Measurements from ENCODE around the gene CIPC. TPM values are rescaled to one million over a fixed set of nuclear protein-coding genes. Genes with fewer than 3 reads are reported as not detected.

CIPC gene
- total RNA-seq, 3 donors from 2014 or later: 9.0 to 10.2 (median 9.4) TPM

DNA sequence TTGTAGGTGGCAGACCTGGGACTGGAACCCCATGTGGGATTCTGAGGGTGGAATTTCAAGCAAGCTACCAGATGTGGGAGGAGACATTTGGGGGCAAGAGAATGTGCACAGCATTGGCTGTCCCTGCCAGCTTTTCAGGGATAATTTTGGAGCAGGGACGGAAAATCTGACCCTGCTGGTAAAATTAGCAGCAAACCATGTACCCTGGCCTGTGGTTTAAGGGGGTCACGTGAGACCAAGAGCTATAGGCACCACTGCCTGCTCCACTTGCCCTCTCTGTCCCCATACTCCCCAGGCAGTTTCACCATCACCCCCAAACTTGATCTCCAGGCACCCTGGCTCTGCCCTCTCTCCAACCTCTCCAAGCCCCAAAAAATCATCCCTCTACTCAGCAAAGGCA, 57.0 kb downstream of the CIPC start:
- Mint-ChIP-seq H3K36me3 (ENCODE audit: insufficient read depth) (no peaks in the 10 kb centered on the region), H3K9me3 (no peaks in the 10 kb centered on the region), H3K27me3 (ENCODE audit: low read depth) (peaks cover 65% of the 10 kb centered on the region)

DNA sequence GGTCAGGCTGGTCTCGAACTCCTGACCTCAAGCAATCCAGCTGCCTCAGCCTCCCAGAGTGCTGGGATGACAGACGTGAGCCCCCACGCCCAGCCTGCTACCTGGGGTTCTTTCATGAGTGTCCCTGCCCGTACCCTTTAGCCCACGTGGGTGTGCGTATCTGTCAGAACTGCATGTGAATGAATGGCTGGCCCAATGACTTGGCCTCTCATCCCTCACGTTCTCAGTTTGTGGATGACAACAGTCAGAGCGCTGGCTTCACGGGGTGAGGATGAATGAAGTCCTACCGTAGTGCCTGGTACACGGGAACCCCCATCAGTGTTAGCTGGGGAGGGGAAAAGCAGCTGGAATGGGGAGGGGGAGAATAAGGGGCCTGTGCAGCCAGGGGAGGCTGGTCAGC, 59.7 kb downstream of the CIPC start:
- Mint-ChIP-seq H3K9me3 (no peaks in the 10 kb centered on the region), H3K36me3 (ENCODE audit: insufficient read depth) (no peaks in the 10 kb centered on the region), H3K27me3 (ENCODE audit: low read depth) (peaks cover 64% of the 10 kb centered on the region), H3K4me3 (no peak overlapping the region), H3K4me1 (ENCODE audit: low read depth) (no peaks in the 10 kb centered on the region)
- ATAC-seq: no peak
- DNase-seq: no peak

More for the DNA sequence above, 57.0 kb downstream of the CIPC start:
- no peak for ATAC-seq
- H3K4me1 Mint-ChIP-seq (ENCODE audit: low read depth): no peaks in the 10 kb centered on the region
- no peak for DNase-seq
- H3K4me3 Mint-ChIP-seq: no peak overlapping the region

DNA sequence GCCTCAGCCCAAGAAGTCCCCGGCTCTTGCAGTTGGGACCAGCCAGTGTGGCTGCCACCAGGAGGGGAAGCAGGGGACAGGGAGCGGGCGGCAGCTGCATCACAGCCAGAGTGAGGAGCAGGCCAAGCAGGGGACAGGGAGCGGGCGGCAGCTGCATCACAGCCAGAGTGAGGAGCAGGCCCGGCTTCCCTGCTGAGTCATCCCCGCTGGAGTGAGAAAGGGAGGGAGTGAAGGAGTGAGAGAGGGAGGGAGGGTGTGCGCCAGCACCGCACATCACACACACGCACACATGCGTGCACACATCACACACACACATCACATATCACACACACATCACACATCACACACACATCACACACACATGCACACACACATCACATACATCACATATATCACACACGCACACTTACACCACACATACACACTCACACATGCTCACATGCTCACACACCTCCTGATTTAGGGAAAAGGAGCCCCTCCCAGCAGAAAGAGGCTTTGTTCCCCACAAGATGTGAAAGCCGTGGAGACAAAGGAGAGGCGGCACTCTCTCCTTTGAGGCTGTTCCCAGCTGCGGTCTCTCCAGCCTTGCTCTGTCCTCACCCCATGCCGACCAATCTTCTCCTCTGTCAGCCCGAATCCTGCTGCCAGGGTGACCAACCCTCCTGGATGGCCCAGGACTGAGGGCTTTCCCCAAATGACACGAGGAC, 60.3 kb downstream of the CIPC start:
- no peak for ATAC-seq
- DNase-seq: no peak
- H3K27me3 Mint-ChIP-seq (ENCODE audit: low read depth): peaks cover 58% of the 10 kb centered on the region
- H3K9me3 Mint-ChIP-seq: no peaks in the 10 kb centered on the region
- H3K4me1 Mint-ChIP-seq (ENCODE audit: low read depth): no peaks in the 10 kb centered on the region
- H3K4me3 Mint-ChIP-seq: no peak overlapping the region
- H3K36me3 Mint-ChIP-seq (ENCODE audit: insufficient read depth): no peaks in the 10 kb centered on the region

DNA sequence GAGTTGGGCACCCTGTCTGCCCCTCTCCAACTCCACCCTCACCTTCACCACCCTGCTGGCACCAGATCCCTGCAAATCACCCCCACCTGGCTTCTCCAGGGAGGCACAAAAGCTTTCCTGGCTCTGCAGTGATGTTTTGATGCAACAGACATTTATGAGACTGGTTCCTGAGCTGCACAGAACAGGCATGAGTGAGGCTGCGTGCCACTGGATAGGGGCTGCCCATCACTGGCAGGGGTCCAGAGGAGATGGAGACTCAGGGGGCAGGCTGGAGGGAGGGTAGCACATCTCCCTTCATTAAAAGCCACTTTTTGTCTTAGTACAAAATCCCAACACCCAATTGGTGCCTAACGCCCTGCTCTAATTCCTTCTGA, 60.8 kb downstream of the CIPC start:
- no peak for DNase-seq
- H3K4me1 Mint-ChIP-seq (ENCODE audit: low read depth): no peaks in the 10 kb centered on the region
- H3K9me3 Mint-ChIP-seq: no peaks in the 10 kb centered on the region
- H3K27me3 Mint-ChIP-seq (ENCODE audit: low read depth): peaks cover 54% of the 10 kb centered on the region
- H3K36me3 Mint-ChIP-seq (ENCODE audit: insufficient read depth): no peaks in the 10 kb centered on the region
- no peak for ATAC-seq
- no peak overlapping the region for H3K4me3 Mint-ChIP-seq

- Mint-ChIP-seq H3K36me3 (ENCODE audit: insufficient read depth) (no peaks in the 10 kb centered on the region), H3K9me3 (no peaks in the 10 kb centered on the region), H3K4me3 (no peak overlapping the region), H3K4me1 (ENCODE audit: low read depth) (no peaks in the 10 kb centered on the region), H3K27me3 (ENCODE audit: low read depth) (peaks cover 47% of the 10 kb centered on the region)
- DNase-seq (no peak), ATAC-seq (no peak)
Observed at GRCh38 chr14:77161011-77161410, 63.0 kb downstream of the CIPC start.

Other genes starting within 250 kb of the CIPC start
- gene IRF2BPL, start 69.5 kb upstream of the CIPC start, total RNA-seq: 10 to 100 TPM; 29.5 to 37.1 (median 32.7) TPM
- gene ZDHHC22, start 43.5 kb downstream of the CIPC start, total RNA-seq: not detected
- gene TMEM63C, start 83.5 kb downstream of the CIPC start, total RNA-seq: under 1 TPM; 0.65 to 0.91 (median 0.87) TPM
- gene NGB, start 172.9 kb downstream of the CIPC start, total RNA-seq: not detected
- 10 to 100 TPM; 18.0 to 22.2 (median 19.2) TPM for gene POMT2, start 222.6 kb downstream of the CIPC start, total RNA-seq
- 1 to 10 TPM; 5.5 to 9.2 (median 8.1) TPM for gene GSTZ1, start 222.8 kb downstream of the CIPC start, total RNA-seq

Data from activated T-cell treated with anti-CD3 and anti-CD28 coated beads, Interleukin-2, amount 50 U/mL, for 4 hours (primary cell).